SK-N-SH treated with all-trans-retinoic acid at 6 μM for 48 hours (cell line): ENCODE data around the gene KCNMA1.

Experiments used
- ISL1 ChIP-seq: fragments of 250-450 bp; sonication (Bioruptor Pico); IDR thresholded peaks from 2 replicates; pipeline ENCODE4 v2.1.2; 2022; ENCODE audit warnings: mild to moderate bottlenecking, moderate library complexity
- OSR1 ChIP-seq: fragments of 250-450 bp; sonication (Bioruptor Pico); IDR thresholded peaks from 2 replicates; pipeline ENCODE4 v1.8.0; 2022; ENCODE audit warnings: moderate library complexity, mild to moderate bottlenecking, inconsistent platforms
- TCF4 ChIP-seq: fragments of 250-450 bp; sonication (Bioruptor Pico); IDR thresholded peaks from 2 replicates; pipeline ENCODE4 v1.8.0; 2021; ENCODE audit warnings: mild to moderate bottlenecking, moderate library complexity, borderline replicate concordance
- ZFP30 ChIP-seq: fragments of 450-650 bp; formaldehyde crosslinking; IDR thresholded peaks from 2 replicates; pipeline ENCODE4 v1.5.0; 2022; ENCODE audit warnings: mild to moderate bottlenecking, moderate library complexity
- TF ChIP-seq, protein P1 (sequence below): fragments of 250-450 bp; sonication (Bioruptor Pico); IDR thresholded peaks from 2 replicates; pipeline ENCODE4 v1.5.1; 2020; ENCODE audit warnings: low read depth, mild to moderate bottlenecking, moderate library complexity

DNA sequence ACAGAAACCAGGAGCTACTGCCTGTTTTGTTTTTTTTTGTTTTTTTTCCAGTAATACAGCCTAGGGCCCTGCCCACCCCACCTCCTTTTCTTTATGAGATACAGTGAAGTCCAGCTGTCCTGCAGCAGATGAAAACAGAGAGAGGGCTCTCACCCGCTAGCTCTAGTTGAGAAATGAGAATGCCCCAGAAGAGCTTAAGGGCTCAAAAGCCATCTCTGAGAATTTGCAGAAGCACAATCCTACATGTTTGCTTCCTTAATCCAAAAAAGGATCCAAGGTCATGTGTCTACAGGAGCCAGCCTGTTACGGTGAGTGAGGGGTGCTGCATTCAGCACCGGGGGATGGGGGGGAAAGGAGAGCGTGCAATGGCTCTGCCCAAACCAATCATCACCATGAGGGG is 122.7 kb downstream of the KCNMA1 start:
- TF ChIP-seq ISL1 (no peak), OSR1 (CRISPR knock-in tag) (no peak), ZFP30 (CRISPR knock-in tag) (no peak), TCF4 (CRISPR knock-in tag) (no peak)
- TF ChIP-seq, protein P1, sequence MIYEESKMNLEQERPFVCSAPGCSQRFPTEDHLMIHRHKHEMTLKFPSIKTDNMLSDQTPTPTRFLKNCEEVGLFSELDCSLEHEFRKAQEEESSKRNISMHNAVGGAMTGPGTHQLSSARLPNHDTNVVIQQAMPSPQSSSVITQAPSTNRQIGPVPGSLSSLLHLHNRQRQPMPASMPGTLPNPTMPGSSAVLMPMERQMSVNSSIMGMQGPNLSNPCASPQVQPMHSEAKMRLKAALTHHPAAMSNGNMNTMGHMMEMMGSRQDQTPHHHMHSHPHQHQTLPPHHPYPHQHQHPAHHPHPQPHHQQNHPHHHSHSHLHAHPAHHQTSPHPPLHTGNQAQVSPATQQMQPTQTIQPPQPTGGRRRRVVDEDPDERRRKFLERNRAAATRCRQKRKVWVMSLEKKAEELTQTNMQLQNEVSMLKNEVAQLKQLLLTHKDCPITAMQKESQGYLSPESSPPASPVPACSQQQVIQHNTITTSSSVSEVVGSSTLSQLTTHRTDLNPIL (CRISPR knock-in tag), result no peak
